ENCODE results near the gene RIPK3. TPM values are rescaled to one million over a fixed set of nuclear protein-coding genes. Genes with fewer than 3 reads are reported as not detected.
"Not testable (repeated sequence)": the region's sequence is repeated elsewhere in the genome, so short reads cannot be mapped to it uniquely, and the experiment has no call there.

Gene RIPK3
- polyA plus RNA-seq, 1 donor from 2014 or later = 14.8 TPM

- H3K9me3 Mint-ChIP-seq = no peaks in the 10 kb centered on the region
- no peak overlapping the region for H3K4me3 Mint-ChIP-seq
- no peaks in the 10 kb centered on the region for H3K36me3 Mint-ChIP-seq
- H3K27me3 Mint-ChIP-seq = peaks cover 25% of the 10 kb centered on the region
- H3K27ac Mint-ChIP-seq = no peak overlapping the region
- H3K4me1 Mint-ChIP-seq = peaks cover 21 to 23% (median 22%) of the 10 kb centered on the region in 3 donors
These were observed 25.1 kb upstream of the RIPK3 start for GRCh38 chr14:24364841-24365240.

- Mint-ChIP-seq H3K27me3 (peaks cover 25% of the 10 kb centered on the region), H3K36me3 (no peaks in the 10 kb centered on the region), H3K4me3 (no peak overlapping the region), H3K4me1 (peaks cover 19 to 23% (median 21%) of the 10 kb centered on the region in 3 donors), H3K27ac (no peak overlapping the region), H3K9me3 (no peaks in the 10 kb centered on the region)
These were observed 23.6 kb upstream of the RIPK3 start for GRCh38 chr14:24363401-24363800.

GRCh38 chr14:24362241-24362960 is 22.6 kb upstream of the RIPK3 start:
- Mint-ChIP-seq H3K27me3 (peaks cover 23% of the 10 kb centered on the region), H3K4me3 (no peak overlapping the region), H3K9me3 (no peaks in the 10 kb centered on the region), H3K4me1 (peaks cover 15 to 18% (median 17%) of the 10 kb centered on the region in 3 donors), H3K27ac (no peak overlapping the region), H3K36me3 (no peaks in the 10 kb centered on the region)

GRCh38 chr14:24361326-24361725 is 21.5 kb upstream of the RIPK3 start:
- Mint-ChIP-seq H3K9me3 (no peaks in the 10 kb centered on the region), H3K4me3 (no peak overlapping the region), H3K27me3 (peaks cover 25% of the 10 kb centered on the region), H3K36me3 (no peaks in the 10 kb centered on the region), H3K4me1 (peaks cover 11 to 12% (median 11%) of the 10 kb centered on the region in 3 donors), H3K27ac (no peak overlapping the region)

GRCh38 chr14:24360281-24360680 is 20.5 kb upstream of the RIPK3 start:
- Mint-ChIP-seq H3K9me3 (no peaks in the 10 kb centered on the region), H3K27me3 (peaks cover 17% of the 10 kb centered on the region), H3K4me1 (peaks cover 3 to 4% (median 3%) of the 10 kb centered on the region in 3 donors), H3K27ac (no peak overlapping the region), H3K36me3 (no peaks in the 10 kb centered on the region), H3K4me3 (no peak overlapping the region)

GRCh38 chr14:24356208-24356607 is 16.4 kb upstream of the RIPK3 start:
- Mint-ChIP-seq H3K4me3 (no peak overlapping the region), H3K9me3 (no peaks in the 10 kb centered on the region), H3K36me3 (no peaks in the 10 kb centered on the region), H3K4me1 (no peaks in the 10 kb centered on the region), H3K27ac (no peak overlapping the region), H3K27me3 (peaks cover 25% of the 10 kb centered on the region)

GRCh38 chr14:24355009-24355408 is 15.2 kb upstream of the RIPK3 start:
- Mint-ChIP-seq H3K27me3 (peaks cover 27% of the 10 kb centered on the region), H3K9me3 (no peaks in the 10 kb centered on the region), H3K36me3 (no peaks in the 10 kb centered on the region), H3K4me1 (no peaks in the 10 kb centered on the region), H3K27ac (no peak overlapping the region), H3K4me3 (no peak overlapping the region)

- not testable (repeated sequence) for H3K36me3 Mint-ChIP-seq, H3K9me3 Mint-ChIP-seq, H3K27ac Mint-ChIP-seq, H3K4me3 Mint-ChIP-seq, H3K4me1 Mint-ChIP-seq
- H3K27me3 Mint-ChIP-seq = peaks cover 27% of the 10 kb centered on the region
These were observed 14.7 kb upstream of the RIPK3 start for GRCh38 chr14:24354482-24354825.

GRCh38 chr14:24353559-24354481 is 14.0 kb upstream of the RIPK3 start:
- H3K9me3 Mint-ChIP-seq = no peaks in the 10 kb centered on the region
- H3K4me3 Mint-ChIP-seq = no peak overlapping the region
- no peaks in the 10 kb centered on the region for H3K36me3 Mint-ChIP-seq
- peaks cover 27% of the 10 kb centered on the region for H3K27me3 Mint-ChIP-seq
- no peak overlapping the region for H3K27ac Mint-ChIP-seq
- H3K4me1 Mint-ChIP-seq = no peaks in the 10 kb centered on the region

- no peaks in the 10 kb centered on the region for H3K4me1 Mint-ChIP-seq
- no peaks in the 10 kb centered on the region for H3K9me3 Mint-ChIP-seq
- no peak overlapping the region for H3K27ac Mint-ChIP-seq
- H3K4me3 Mint-ChIP-seq = no peak overlapping the region
- peaks cover 22% of the 10 kb centered on the region for H3K27me3 Mint-ChIP-seq
- no peaks in the 10 kb centered on the region for H3K36me3 Mint-ChIP-seq
These were observed 11.7 kb upstream of the RIPK3 start for GRCh38 chr14:24351517-24351916.

- Mint-ChIP-seq H3K36me3 (no peaks in the 10 kb centered on the region), H3K4me1 (no peaks in the 10 kb centered on the region), H3K9me3 (no peaks in the 10 kb centered on the region), H3K4me3 (no peak overlapping the region), H3K27me3 (peaks cover 27% of the 10 kb centered on the region), H3K27ac (no peak overlapping the region)
These were observed 10.0 kb upstream of the RIPK3 start for GRCh38 chr14:24349742-24350141.

GRCh38 chr14:24348186-24348585 is 8.4 kb upstream of the RIPK3 start:
- Mint-ChIP-seq H3K27ac (no peak overlapping the region), H3K4me3 (no peak overlapping the region), H3K9me3 (no peaks in the 10 kb centered on the region), H3K36me3 (no peaks in the 10 kb centered on the region), H3K27me3 (peaks cover 22% of the 10 kb centered on the region), H3K4me1 (no peaks in the 10 kb centered on the region)

- no peaks in the 10 kb centered on the region for H3K4me1 Mint-ChIP-seq
- no peak overlapping the region for H3K4me3 Mint-ChIP-seq
- H3K36me3 Mint-ChIP-seq = no peaks in the 10 kb centered on the region
- H3K27ac Mint-ChIP-seq = no peak overlapping the region
- H3K27me3 Mint-ChIP-seq = peaks cover 16% of the 10 kb centered on the region
- H3K9me3 Mint-ChIP-seq = no peaks in the 10 kb centered on the region
These were observed 7.3 kb upstream of the RIPK3 start for GRCh38 chr14:24347134-24347533.

- peaks cover 2 to 7% (median 6%) of the 10 kb centered on the region in 3 donors for H3K4me1 Mint-ChIP-seq
- H3K27ac Mint-ChIP-seq = no peak overlapping the region
- no peak overlapping the region for H3K4me3 Mint-ChIP-seq
- no peaks in the 10 kb centered on the region for H3K36me3 Mint-ChIP-seq
- no peaks in the 10 kb centered on the region for H3K9me3 Mint-ChIP-seq
- peaks cover 8% of the 10 kb centered on the region for H3K27me3 Mint-ChIP-seq
These were observed 4.2 kb upstream of the RIPK3 start for GRCh38 chr14:24343795-24344660.

- Mint-ChIP-seq H3K27me3 (peaks cover 8% of the 10 kb centered on the region), H3K36me3 (no peaks in the 10 kb centered on the region), H3K9me3 (no peaks in the 10 kb centered on the region), H3K27ac (no peak overlapping the region), H3K4me3 (no peak overlapping the region), H3K4me1 (peaks cover 7 to 12% (median 9%) of the 10 kb centered on the region in 3 donors)
These were observed 3.1 kb upstream of the RIPK3 start for GRCh38 chr14:24342889-24343288.
